Activated naive CD4-positive, alpha-beta T cell treated with Interleukin-2 at 50 U/mL for 16 hours (primary cell): Measurements from ENCODE around the gene CLSTN2.

ENCODE experiments used
- DNase-seq: peaks from one replicate; pipeline ENCODE4 v3.0.0-alpha.2; 2020

Gene CLSTN2

GRCh38 chr3:140529096-140529495, 594.1 kb downstream of the CLSTN2 start:
- DNase-seq = no peak

DNA sequence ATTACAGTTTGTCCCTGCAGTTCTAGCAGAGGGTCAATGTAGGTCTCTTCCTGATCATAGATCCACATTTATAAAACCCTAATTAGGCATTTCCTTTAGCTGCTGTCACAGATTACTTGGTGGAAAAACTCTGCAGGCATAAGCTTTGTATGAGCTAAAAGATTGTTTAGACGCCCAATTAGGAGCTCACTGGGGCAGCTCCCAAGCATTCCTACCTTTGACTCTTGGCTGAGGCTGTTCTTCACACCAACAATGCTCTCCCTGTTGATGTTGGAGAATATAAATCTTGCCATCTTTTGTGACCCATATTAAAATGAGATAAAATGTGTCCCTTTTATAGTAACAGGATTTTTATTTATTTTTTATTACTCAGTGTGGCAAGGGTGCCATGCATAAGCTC, 594.6 kb downstream of the CLSTN2 start:
- no peak for DNase-seq

GRCh38 chr3:140530131-140530530, 595.1 kb downstream of the CLSTN2 start:
- DNase-seq = no peak

DNA sequence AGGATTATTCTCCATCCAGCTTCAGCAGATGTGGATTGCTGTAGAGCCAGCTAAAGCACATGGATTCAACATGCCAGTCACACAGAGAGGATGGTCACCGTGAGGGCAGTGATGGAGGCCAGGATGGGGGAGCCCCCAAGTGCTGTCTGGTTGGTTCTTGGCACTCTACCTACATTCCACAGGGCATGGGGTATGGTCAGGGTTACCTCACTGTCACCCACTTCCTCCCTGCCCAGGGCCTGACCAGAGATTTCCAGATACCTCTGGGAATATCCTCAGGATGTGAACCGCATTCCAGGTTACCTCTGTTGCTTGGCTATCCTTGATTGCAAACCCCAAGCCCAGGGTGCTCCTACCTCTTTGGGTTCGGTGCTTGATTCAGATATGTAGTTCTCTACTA, 595.6 kb downstream of the CLSTN2 start:
- no peak for DNase-seq

DNA sequence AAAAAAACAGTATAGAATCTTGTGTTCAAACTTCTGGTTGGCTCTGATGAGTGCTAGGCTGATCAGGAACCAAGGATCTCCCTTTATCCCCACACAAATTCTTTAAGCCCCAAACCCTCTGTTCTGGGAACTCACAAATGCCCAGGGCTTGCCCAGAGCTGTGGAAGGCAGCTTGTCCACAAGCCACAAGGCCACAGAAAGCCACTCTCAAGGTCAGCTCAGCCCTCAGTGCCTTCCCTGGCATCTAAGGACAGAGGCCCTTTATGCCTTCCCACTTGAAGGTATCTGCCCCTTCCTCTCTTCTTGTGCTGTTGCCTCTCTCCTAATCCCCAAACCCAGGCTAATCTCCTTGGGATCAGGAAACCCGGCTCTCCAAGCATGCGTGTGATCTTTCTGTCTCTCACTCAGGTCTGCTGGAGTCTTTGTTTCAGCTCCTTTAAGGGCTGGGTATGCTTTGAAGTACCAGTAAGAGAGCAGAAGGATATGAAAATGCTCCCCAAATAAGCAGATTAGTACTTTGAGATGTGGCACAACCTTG, 597.9 kb downstream of the CLSTN2 start:
- no peak for DNase-seq

- DNase-seq = no peak
Measured at GRCh38 chr3:140536926-140537726, 602.1 kb downstream of the CLSTN2 start.

- no peak for DNase-seq
Measured at GRCh38 chr3:140537727-140538082, 602.7 kb downstream of the CLSTN2 start.

DNA sequence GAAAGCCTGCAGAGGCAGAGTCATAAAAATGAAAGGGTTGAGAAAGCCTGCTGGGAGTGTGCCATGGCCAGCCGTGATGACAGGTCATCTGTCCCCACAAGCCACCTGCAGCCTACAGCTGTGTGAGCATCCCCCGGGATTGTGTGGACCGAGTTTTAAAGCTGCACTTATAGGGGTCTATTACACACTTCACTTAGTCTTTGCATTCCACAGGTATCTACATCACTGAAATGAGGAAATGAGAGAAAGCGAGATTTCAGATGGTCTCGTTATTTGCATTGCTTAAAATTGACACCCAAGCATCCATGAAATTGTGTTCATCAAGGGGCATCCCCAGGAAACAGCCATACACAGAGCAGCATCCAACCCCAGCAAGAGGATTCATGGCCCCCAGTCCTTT, 605.3 kb downstream of the CLSTN2 start:
- DNase-seq = no peak

DNA sequence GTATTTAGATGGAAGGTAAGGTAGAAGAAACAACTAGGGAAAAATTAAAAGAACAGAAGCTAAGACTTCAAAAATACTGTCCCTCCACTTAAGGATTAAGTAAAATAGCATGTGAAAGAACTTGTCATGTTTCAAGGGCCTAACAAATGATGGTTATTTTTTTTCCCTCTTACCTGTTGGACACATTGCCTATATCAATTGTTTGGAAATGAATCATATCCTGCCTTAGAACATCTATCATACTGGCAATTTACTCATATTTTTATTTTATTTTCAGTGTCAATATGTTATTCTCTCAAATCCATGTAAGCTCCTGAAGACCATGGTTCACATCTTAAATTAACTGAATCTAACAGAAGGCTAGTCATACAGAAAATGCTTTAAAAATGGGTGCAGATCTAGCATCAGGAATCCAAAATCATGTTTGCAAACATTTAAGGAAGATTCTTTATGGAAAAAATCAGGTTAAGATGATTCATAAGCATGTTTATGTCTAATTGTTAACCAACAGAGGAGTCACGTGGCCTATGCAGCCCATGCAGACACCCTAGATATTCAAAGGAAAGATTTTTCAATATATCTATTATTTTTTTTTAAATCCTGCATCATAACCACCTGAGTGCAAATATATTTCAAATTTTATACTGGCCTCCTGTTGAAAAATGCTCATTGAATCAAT, 607.1 kb downstream of the CLSTN2 start:
- DNase-seq = no peak

DNA sequence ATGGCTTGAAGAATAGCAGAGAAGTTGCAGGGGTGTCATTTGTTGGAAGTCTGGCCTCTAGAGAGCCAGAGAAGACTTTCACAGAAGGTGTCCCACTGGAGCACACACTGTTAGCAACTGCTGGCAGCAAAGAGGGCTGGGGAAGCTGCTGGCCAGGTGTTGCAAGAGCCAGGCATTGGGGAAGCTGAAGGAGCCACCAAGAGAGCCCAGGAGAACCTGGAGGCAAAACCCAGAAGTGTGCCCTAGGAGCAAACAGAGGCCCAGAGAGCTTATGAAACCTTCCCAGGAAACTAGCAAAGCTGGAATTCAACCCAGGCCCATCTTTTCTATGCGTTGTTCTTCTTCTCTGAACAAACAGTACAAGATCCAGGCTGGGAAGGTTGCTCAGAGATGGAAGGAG, 610.2 kb downstream of the CLSTN2 start:
- no peak for DNase-seq

GRCh38 chr3:140545756-140546155, 610.8 kb downstream of the CLSTN2 start:
- DNase-seq = no peak

DNA sequence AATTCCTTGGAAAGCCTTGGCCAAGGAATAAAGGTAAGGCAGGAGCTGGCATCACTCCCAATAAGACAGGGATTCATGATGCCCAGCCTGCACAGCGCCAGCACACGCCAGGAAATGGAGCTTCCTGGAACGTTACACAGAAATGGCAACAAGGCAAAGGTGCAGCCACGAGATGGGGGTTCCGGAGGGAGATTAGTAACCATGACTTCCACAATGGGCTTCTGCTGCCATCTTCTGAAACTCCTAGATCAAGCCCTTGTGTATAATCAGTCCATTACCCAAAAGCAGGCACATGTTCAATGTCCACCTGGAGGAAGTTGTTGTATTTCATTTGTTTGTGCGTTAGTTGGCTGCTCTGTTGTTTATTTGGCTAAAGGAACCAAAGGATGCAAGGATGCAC, 611.7 kb downstream of the CLSTN2 start:
- no peak for DNase-seq

DNA sequence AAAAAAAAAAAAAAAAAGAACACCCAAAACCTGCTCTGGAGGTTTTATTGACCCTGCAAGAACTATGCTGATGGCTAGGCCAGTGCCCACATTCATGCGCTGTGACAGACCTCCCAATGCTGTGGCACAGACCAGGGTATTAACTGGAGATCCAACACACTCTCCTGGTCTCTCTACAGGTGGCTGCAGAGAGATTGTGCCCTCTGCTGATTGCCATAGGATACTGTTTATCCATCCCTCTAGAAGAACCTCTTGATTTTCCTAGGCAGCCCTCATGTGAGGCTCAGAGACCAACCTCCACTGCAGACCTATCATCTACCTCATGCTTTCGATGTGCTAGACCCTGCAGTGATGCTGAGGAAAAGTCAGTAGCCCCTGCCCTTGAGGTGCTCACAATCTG, 617.4 kb downstream of the CLSTN2 start:
- DNase-seq = no peak

GRCh38 chr3:140552898-140553297, 617.9 kb downstream of the CLSTN2 start:
- DNase-seq = no peak

- DNase-seq = no peak
Measured at GRCh38 chr3:140553591-140553990, 618.6 kb downstream of the CLSTN2 start.

- no peak for DNase-seq
Measured at GRCh38 chr3:140555666-140556065, 620.7 kb downstream of the CLSTN2 start.

DNA sequence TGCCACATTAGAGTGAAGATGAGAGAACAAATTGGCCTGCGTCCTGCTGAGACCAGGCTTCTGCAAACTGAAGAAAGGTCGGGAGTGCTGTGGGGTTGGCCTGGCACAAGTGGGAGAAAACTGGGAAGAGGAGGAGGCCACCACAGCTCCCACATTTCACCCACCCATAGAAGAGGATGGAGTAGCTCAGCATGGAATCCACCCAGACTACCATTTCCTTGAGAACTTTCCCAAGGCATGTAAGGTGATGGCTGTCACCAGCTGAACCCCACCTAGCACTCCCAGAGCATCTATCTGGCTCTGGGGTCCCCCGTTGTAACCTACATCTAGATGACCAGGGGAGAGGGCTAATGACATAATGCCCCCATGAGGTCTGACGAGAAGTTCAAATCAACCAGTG, 622.5 kb downstream of the CLSTN2 start:
- DNase-seq = no peak

GRCh38 chr3:140559546-140559945, 624.6 kb downstream of the CLSTN2 start:
- DNase-seq = no peak

- DNase-seq = no peak
Measured at GRCh38 chr3:140563206-140563760, 628.3 kb downstream of the CLSTN2 start.

GRCh38 chr3:140568131-140568530, 633.1 kb downstream of the CLSTN2 start:
- DNase-seq = no peak

GRCh38 chr3:140568842-140569520, 634.0 kb downstream of the CLSTN2 start:
- DNase-seq = no peak

GRCh38 chr3:140570602-140571001, 635.6 kb downstream of the CLSTN2 start:
- no peak for DNase-seq

- DNase-seq = no peak
Measured at GRCh38 chr3:140571836-140572235, 636.9 kb downstream of the CLSTN2 start.

GRCh38 chr3:140572334-140572733, 637.3 kb downstream of the CLSTN2 start:
- DNase-seq = no peak
